HG03460 (cell line): ENCODE results near the gene SERPINI2.
"Not testable (repeated sequence)": the region's sequence is repeated elsewhere in the genome, so short reads cannot be mapped to it uniquely, and the experiment has no call there.

Experiments used
- ATAC-seq: cut with Tn5 transposase; IDR thresholded peaks from one replicate; pipeline ENCODE4 v1.9.1; 2021; ENCODE audit not compliant: unreplicated experiment

The SERPINI2 gene

GRCh38 chr3:167450675-167451074 lies 23.2 kb downstream of the SERPINI2 start:
- ATAC-seq = no peak

- ATAC-seq = no peak
Observed at GRCh38 chr3:167450195-167450594, 23.6 kb downstream of the SERPINI2 start.

GRCh38 chr3:167445491-167445890 lies 28.4 kb downstream of the SERPINI2 start:
- no peak for ATAC-seq

DNA sequence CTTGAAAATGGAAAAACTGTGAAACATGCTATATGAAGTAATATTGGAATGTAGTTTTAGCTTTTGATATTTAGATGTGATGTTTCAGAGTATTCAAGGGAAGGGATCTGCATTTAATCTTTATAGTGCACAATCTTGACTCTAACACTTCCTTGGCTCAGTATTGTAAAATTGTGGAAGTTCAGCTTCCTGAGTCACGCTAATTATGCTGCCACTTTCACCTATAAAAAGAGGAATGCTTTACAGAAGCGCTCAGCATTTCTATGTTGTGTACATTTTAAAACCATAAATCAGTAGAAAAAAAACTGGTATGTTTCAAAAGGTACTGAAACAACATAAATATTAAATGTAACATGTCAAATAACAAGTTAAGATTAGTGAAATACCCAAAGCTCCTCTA lies 32.6 kb downstream of the SERPINI2 start:
- ATAC-seq = no peak

DNA sequence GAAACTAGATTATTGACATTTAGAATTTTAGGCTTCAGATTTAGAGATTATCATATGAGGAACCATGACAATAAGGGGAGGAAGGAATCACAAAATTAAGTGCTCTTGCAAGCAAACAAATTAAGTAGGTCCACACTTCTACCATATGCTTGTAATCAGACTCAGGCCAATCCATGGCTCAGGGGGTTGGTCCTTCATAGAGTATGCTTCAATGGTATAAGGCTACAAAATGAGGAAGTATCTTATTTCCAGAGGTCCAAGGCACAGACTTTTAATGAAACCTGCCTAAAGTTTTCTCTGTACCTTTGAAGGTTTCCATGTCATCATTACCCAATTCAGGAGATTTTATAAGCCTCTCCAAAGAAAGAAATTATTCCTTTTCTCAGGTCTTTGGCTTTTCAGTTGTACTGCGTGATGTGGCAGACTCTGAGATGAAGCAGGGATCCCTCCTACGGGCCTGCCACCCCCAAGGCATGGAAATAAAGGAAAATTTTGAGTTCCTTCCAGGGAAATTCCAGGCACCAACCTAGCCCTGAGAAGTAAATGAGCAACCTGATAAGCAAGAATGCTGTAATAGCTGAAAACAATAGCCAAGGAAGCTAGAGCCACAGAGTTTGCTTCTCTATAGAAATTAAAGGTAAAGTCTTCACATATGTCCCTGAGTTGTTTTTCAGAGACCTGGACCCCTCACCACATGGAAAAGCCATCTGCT lies 36.3 kb downstream of the SERPINI2 start:
- ATAC-seq = no peak

DNA sequence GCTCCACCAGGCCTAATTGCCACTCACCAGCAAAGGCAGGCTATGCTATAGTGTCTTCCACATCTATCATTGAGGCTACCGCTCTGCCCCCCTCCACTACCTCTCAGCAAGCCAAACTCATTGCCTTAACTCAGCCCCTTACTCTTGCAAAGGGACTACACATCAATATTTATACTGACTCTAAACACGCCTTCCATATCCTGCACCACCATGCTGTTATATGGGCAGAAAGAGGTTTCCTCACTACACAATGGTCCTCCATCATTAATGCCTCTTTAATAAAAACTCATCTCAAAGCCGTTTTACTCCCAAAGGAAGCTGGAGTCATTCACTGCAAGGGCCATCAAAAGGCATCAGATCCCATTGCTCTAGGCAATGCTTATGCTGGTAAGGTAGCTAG lies 46.9 kb downstream of the SERPINI2 start:
- ATAC-seq = not testable (repeated sequence)

DNA sequence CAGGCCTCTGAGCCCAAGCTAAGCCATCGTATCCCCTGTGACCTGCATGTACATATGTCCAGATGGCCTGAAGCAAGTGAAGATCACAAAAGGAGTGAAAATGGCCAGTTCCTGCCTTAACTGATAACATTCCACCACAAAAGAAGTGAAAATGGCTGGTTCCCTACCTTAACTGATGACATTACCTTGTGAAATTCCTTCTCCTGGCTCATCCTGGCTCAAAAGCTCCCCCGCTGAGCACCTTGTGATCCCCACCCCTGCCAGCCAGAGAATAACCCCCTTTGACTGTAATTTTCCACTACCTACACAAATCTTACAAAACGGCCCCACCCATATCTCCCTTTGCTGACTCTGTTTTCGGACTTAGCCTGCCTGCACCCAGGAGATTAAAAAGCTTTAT lies 51.4 kb downstream of the SERPINI2 start:
- ATAC-seq = not testable (repeated sequence)

- ATAC-seq = no peak
Observed at GRCh38 chr3:167409611-167410010, 64.2 kb downstream of the SERPINI2 start.

GRCh38 chr3:167406876-167407492 lies 66.9 kb downstream of the SERPINI2 start:
- ATAC-seq = no peak

GRCh38 chr3:167397826-167398225 lies 76.0 kb downstream of the SERPINI2 start:
- ATAC-seq = no peak

DNA sequence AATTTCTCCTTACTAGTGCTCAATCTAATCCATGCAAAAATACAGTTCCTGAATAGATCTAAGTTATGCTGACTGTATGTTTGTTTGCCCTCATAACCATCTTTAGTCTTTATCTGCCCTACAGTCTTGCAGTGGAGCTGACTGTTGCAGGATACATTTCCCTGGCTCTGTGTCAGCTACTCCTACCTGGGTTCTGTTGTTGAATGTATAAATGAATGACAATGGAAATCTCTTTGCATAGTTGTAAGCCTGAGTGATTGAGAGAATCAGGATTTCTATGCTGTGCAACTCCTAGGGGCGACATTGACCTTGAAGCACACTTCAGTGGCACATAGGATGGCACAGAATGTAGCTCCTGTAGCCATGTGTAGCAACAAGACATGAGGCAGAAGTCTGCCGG lies 77.8 kb downstream of the SERPINI2 start:
- ATAC-seq = no peak

- ATAC-seq = no peak
Observed at GRCh38 chr3:167394003-167394402, 79.8 kb downstream of the SERPINI2 start.
